PC-9 (cell line): ENCODE results near the gene ADSS1. TPM values are rescaled to one million over a fixed set of nuclear protein-coding genes. Genes with fewer than 3 reads are reported as not detected.

Experiments
- BruUV-seq: library from RNA; stranded (reverse); fragments of 400-500 nt; replicated peaks from 2 replicates; lab custom pipeline; 2021; lab: Mats Ljungman, UMichigan
- CTCF ChIA-PET: fragments of 300-600 bp; sonication (Branson Sonifier 250); formaldehyde crosslinking; loops from one replicate; lab custom pipeline; 2022; ENCODE audit warnings: antibody characterized with exemption; lab: Charles Lee
- POLR2A ChIA-PET: fragments of 300-600 bp; sonication (Branson Sonifier 250); formaldehyde crosslinking; loops from one replicate; lab custom pipeline; 2022; ENCODE audit warnings: antibody characterized with exemption; ENCODE audit not compliant: unreplicated experiment; lab: Charles Lee
- DNase-seq, 2 experiments: peaks; one replicate each; pipeline versions ENCODE4 v3.0.0 to v3.0.0-alpha.2; 2015 to 2022; ENCODE audit warnings: mixed read lengths in 1 of 2
- H2AFZ ChIP-seq: fragments of 200-600 bp; sonication (generic); 2 replicates; pipeline ENCODE4 v1.8.1; 2017; ENCODE audit warnings: antibody characterized with exemption
- H3F3A ChIP-seq: fragments of 200-600 bp; sonication (generic); 2 replicates; pipeline ENCODE4 v1.8.1; 2017; ENCODE audit warnings: antibody characterized with exemption, mild to moderate bottlenecking, low read depth; ENCODE audit not compliant: insufficient read depth
- H3K27ac ChIP-seq: fragments of 200-600 bp; sonication (generic); 2 replicates; pipeline ENCODE4 v1.6.1; 2016; ENCODE audit warnings: mixed run types
- H3K27me3 ChIP-seq: fragments of 200-600 bp; sonication (generic); 2 replicates; pipeline ENCODE4 v1.6.1; 2016; ENCODE audit warnings: low read depth, mixed run types; ENCODE audit not compliant: insufficient read depth
- H3K36me3 ChIP-seq: fragments of 200-600 bp; sonication (generic); 2 replicates; pipeline ENCODE4 v1.6.1; 2016; ENCODE audit warnings: low read depth, mixed run types
- H3K4me1 ChIP-seq: fragments of 200-600 bp; sonication (generic); replicated peaks from 2 replicates; pipeline ENCODE4 v1.6.1; 2016; ENCODE audit warnings: mixed run types; ENCODE audit not compliant: insufficient read depth
- H3K4me2 ChIP-seq: fragments of 200-600 bp; sonication (generic); 2 replicates; pipeline ENCODE4 v1.6.1; 2017; ENCODE audit warnings: mixed run types
- H3K4me3 ChIP-seq: fragments of 200-600 bp; sonication (generic); 2 replicates; pipeline ENCODE4 v1.6.1; 2016; ENCODE audit warnings: mixed run types
- H3K79me2 ChIP-seq: fragments of 200-600 bp; sonication (generic); 2 replicates; pipeline ENCODE4 v1.6.1; 2017; ENCODE audit warnings: low read depth, mixed run types
- H3K9me2 ChIP-seq: fragments of 200-600 bp; sonication (generic); 2 replicates; pipeline ENCODE4 v1.8.1; 2017; ENCODE audit warnings: mild to moderate bottlenecking; ENCODE audit not compliant: insufficient read depth
- H3K9me3 ChIP-seq: fragments of 200-600 bp; sonication (generic); 2 replicates; pipeline ENCODE4 v1.8.1; 2016; ENCODE audit warnings: low read depth; ENCODE audit not compliant: insufficient read depth
- H4K20me1 ChIP-seq: fragments of 200-600 bp; sonication (generic); 2 replicates; pipeline ENCODE4 v1.8.1; 2017; ENCODE audit not compliant: insufficient read depth
- CTCF ChIP-seq: fragments of 200-600 bp; sonication (generic); conservative IDR thresholded peaks from 2 replicates; pipeline ENCODE4 v1.6.1; 2017; ENCODE audit warnings: mixed run types, antibody characterized with exemption, mild to moderate bottlenecking, moderate library complexity
- EZH2 ChIP-seq: fragments of 200-600 bp; sonication (generic); IDR thresholded peaks from 2 replicates; pipeline ENCODE4 v1.8.0; 2017; ENCODE audit warnings: antibody characterized with exemption, low read depth
- intact Hi-C: fragments of 100-400 bp; cut with micrococcal nuclease; formaldehyde crosslinking; loops from one replicate; pipeline ENCODE4 v1.10.0; 2022; ENCODE audit not compliant: unreplicated experiment
- total RNA-seq: library from RNA; stranded (reverse); gene quantifications from 2 replicates; pipeline ENCODE4 v1.2.3, GENCODE V29; 2021

The ADSS1 gene
- total RNA-seq, 1 experiment from 2014 or later, result 5.8 TPM

- H3K4me1 ChIP-seq, result no peaks in the 10 kb centered on the region
- no peak for DNase-seq
- H3F3A ChIP-seq, result no peaks in the 10 kb centered on the region; the same call in 1 of the 2 replicates
- H3K36me3 ChIP-seq, result no peaks in the 10 kb centered on the region; the same call in 1 of the 2 replicates
- H3K27me3 ChIP-seq, result no peaks in the 10 kb centered on the region
- H3K79me2 ChIP-seq, result 0 out of 2 replicates have a peak, but pooled peaks cover 7% of the 10 kb centered on the region
- H3K9me3 ChIP-seq, result no peaks in the 10 kb centered on the region
- no TSS peak for BruUV-seq
- no peak overlapping the region for H2AFZ ChIP-seq
- intact Hi-C loops, result no loop called here
- TF ChIP-seq EZH2, result no peak
- no peak for TF ChIP-seq CTCF
- H3K4me2 ChIP-seq, result no peak overlapping the region
- peaks cover 43% of the 10 kb centered on the region for H4K20me1 ChIP-seq
- H3K27ac ChIP-seq, result no peak overlapping the region
- ChIA-PET POLR2A (no interaction called here), CTCF (no interaction called here)
- H3K9me2 ChIP-seq, result no peaks in the 10 kb centered on the region
- H3K4me3 ChIP-seq, result no peak overlapping the region
Measured at GRCh38 chr14:104698688-104699425, 25.2 kb upstream of the ADSS1 start.

- Histone ChIP-seq H4K20me1 (peaks cover 38% of the 10 kb centered on the region), H3K9me2 (no peaks in the 10 kb centered on the region), H3F3A (no peaks in the 10 kb centered on the region; the same call in 1 of the 2 replicates), H3K4me2 (no peak overlapping the region), H3K4me3 (no peak overlapping the region), H2AFZ (no peak overlapping the region), H3K27me3 (no peaks in the 10 kb centered on the region), H3K79me2 (0 out of 2 replicates have a peak, but pooled peaks cover 3% of the 10 kb centered on the region), H3K36me3 (no peaks in the 10 kb centered on the region; the same call in 1 of the 2 replicates), H3K4me1 (no peaks in the 10 kb centered on the region), H3K9me3 (no peaks in the 10 kb centered on the region), H3K27ac (no peak overlapping the region)
- ChIA-PET CTCF (no interaction called here), POLR2A (no interaction called here)
- BruUV-seq, result no TSS peak
- no peak for TF ChIP-seq CTCF
- no peak for TF ChIP-seq EZH2
- no peak for DNase-seq
- intact Hi-C loops, result no loop called here
Measured at GRCh38 chr14:104699426-104699748, 24.6 kb upstream of the ADSS1 start.

DNA sequence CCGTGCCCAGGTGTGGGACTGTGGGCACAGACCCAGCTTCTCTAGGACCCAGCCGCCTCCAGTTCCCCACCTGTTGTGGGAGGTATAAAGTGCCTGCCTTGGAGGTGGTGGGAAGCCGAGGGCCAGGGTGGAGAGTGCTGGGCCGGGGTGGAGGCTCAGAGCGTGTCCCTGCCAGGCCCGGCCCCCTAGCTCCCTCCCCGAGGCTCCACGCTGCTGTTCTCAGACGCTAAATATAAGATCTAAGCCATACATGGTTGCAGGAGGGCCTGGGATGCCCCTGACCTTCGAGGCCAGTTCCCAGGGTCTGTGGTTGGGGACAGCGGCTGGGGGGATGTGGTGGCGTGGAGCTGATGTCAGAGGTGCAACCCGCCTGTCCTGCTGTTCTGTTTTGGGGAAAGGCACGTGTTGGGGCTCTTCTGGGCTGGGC, 23.8 kb upstream of the ADSS1 start:
- H3K36me3 ChIP-seq, result peaks cover 3% of the 10 kb centered on the region; the same call in 1 of the 2 replicates
- POLR2A ChIA-PET, result no interaction called here
- H3K27me3 ChIP-seq, result no peaks in the 10 kb centered on the region
- TF ChIP-seq EZH2, result no peak
- no peak for TF ChIP-seq CTCF
- H3K4me2 ChIP-seq, result no peak overlapping the region
- H3K9me3 ChIP-seq, result no peaks in the 10 kb centered on the region
- H3K9me2 ChIP-seq, result no peaks in the 10 kb centered on the region
- no peak overlapping the region for H3K4me3 ChIP-seq
- H3K4me1 ChIP-seq, result no peaks in the 10 kb centered on the region
- CTCF ChIA-PET, result no interaction called here
- H4K20me1 ChIP-seq, result peaks cover 29% of the 10 kb centered on the region
- BruUV-seq, result no TSS peak
- H3K79me2 ChIP-seq, result no peaks in the 10 kb centered on the region
- no peak for DNase-seq
- intact Hi-C loops, result no loop called here
- no peak overlapping the region for H3K27ac ChIP-seq
- 0 out of 2 replicates have a peak, but pooled peaks cover 4% of the 10 kb centered on the region for H3F3A ChIP-seq
- no peak overlapping the region for H2AFZ ChIP-seq
